BE2C (cell line): ENCODE measurements around the gene RELN.

Source experiments
- DNase-seq: peaks from one replicate; pipeline ENCODE4 v3.0.0-alpha.2; 2020
- H3K27me3 ChIP-seq: fragments of 250-450 bp; sonication (Bioruptor Pico); 2 replicates; pipeline ENCODE4 v1.5.1; 2020; ENCODE audit warnings: mild to moderate bottlenecking
- H3K36me3 ChIP-seq: fragments of 250-450 bp; sonication (Bioruptor Pico); 2 replicates; pipeline ENCODE4 v1.5.1; 2020; ENCODE audit warnings: mild to moderate bottlenecking
- H3K4me1 ChIP-seq: fragments of 250-450 bp; sonication (Bioruptor Pico); 2 replicates; pipeline ENCODE4 v1.5.1; 2020
- H3K4me3 ChIP-seq: 2 replicates; pipeline ENCODE4 v1.5.1; 2011; ENCODE audit warnings: low read depth, low read length
- H3K9me3 ChIP-seq: fragments of 250-450 bp; sonication (Bioruptor Pico); 2 replicates; pipeline ENCODE4 v1.5.1; 2020
- TF ChIP-seq, protein P1 (sequence below): IDR thresholded peaks from 2 replicates; pipeline ENCODE4 v1.5.1; 2012; ENCODE audit warnings: mild to moderate bottlenecking, low read depth, low read length

Gene RELN

DNA sequence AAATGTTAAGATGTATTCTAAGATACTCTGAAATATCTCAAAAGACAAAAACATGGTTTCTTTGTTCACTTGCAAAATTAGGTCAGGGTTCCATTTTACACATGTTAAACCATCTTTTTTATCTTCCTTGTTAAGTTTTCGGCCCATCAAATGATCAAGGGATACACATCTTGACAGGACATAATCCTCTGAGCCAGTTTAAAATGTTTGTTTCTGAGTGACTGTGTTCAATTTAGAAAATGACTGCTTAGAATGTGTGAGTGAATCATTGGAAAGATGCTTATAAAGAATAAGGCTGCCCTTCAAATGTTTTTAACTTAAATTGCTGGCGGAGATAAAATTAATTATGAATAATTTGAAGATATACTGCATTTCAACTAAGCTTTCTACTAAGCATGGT lies 447.5 kb downstream of the RELN start:
- H3K36me3 ChIP-seq, result peaks cover 69% of the 10 kb centered on the region
- no peak for DNase-seq
- no peaks in the 10 kb centered on the region for H3K27me3 ChIP-seq
- no peaks in the 10 kb centered on the region for H3K9me3 ChIP-seq
- no peaks in the 10 kb centered on the region for H3K4me1 ChIP-seq
- no peak overlapping the region for H3K4me3 ChIP-seq
- TF ChIP-seq, protein P1, sequence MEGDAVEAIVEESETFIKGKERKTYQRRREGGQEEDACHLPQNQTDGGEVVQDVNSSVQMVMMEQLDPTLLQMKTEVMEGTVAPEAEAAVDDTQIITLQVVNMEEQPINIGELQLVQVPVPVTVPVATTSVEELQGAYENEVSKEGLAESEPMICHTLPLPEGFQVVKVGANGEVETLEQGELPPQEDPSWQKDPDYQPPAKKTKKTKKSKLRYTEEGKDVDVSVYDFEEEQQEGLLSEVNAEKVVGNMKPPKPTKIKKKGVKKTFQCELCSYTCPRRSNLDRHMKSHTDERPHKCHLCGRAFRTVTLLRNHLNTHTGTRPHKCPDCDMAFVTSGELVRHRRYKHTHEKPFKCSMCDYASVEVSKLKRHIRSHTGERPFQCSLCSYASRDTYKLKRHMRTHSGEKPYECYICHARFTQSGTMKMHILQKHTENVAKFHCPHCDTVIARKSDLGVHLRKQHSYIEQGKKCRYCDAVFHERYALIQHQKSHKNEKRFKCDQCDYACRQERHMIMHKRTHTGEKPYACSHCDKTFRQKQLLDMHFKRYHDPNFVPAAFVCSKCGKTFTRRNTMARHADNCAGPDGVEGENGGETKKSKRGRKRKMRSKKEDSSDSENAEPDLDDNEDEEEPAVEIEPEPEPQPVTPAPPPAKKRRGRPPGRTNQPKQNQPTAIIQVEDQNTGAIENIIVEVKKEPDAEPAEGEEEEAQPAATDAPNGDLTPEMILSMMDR, result no peak

GRCh38 chr7:103541026-103541425 lies 448.4 kb downstream of the RELN start:
- no peak for DNase-seq
- TF ChIP-seq, protein P1, result no peak
- Histone ChIP-seq H3K36me3 (peaks cover 60% of the 10 kb centered on the region), H3K4me1 (no peaks in the 10 kb centered on the region), H3K9me3 (no peaks in the 10 kb centered on the region), H3K4me3 (no peak overlapping the region), H3K27me3 (no peaks in the 10 kb centered on the region)

- no peak overlapping the region for H3K4me3 ChIP-seq
- H3K4me1 ChIP-seq, result no peaks in the 10 kb centered on the region
- H3K9me3 ChIP-seq, result no peaks in the 10 kb centered on the region
- H3K36me3 ChIP-seq, result peaks cover 59% of the 10 kb centered on the region
- H3K27me3 ChIP-seq, result no peaks in the 10 kb centered on the region
- TF ChIP-seq, protein P1, result no peak
- no peak for DNase-seq
These were observed 449.1 kb downstream of the RELN start for GRCh38 chr7:103540338-103540737.

- Histone ChIP-seq H3K36me3 (peaks cover 58% of the 10 kb centered on the region), H3K9me3 (no peaks in the 10 kb centered on the region), H3K4me3 (no peak overlapping the region), H3K4me1 (no peaks in the 10 kb centered on the region), H3K27me3 (no peaks in the 10 kb centered on the region)
- no peak for DNase-seq
- TF ChIP-seq, protein P1, result no peak
These were observed 449.6 kb downstream of the RELN start for GRCh38 chr7:103539875-103540274.

DNA sequence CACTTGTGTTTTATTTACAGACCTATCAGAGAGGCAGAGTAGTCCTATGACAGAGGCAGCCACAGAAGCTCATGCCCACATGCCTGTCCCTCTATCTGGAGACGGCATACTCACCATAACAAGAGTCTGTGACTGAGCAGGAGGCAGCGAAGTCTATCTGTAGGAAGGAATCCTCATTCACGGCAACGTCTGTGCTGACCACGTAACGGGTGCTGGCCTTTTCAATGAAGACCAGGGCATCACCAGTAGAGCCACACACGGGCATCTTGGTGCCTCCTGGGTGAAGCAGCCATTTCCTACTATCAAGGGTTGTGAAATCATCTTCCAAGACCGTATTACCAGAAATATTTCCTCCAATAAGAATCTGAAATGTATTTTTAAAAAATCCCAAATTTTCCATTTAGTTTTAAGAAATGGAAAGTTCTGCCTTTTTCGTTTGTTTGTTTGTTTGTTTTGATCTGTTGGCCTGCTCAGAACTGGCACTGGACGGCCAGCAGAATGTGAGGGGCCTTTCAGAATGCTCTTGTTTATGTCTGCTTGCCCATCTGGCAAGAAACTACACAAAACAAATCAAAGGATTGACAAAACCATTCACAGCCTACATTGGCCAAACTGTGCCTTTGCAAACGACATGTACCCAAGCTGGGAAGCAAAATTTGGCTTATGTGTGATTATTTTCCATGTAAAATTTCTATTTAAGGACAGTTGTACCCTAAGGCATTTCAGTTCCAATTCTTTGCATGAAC lies 450.3 kb downstream of the RELN start:
- DNase-seq, result no peak
- Histone ChIP-seq H3K4me3 (no peak overlapping the region), H3K4me1 (no peaks in the 10 kb centered on the region), H3K36me3 (peaks cover 52% of the 10 kb centered on the region), H3K9me3 (no peaks in the 10 kb centered on the region), H3K27me3 (no peaks in the 10 kb centered on the region)
- TF ChIP-seq, protein P1, result no peak

- H3K36me3 ChIP-seq, result peaks cover 33% of the 10 kb centered on the region
- TF ChIP-seq, protein P1, result no peak
- no peaks in the 10 kb centered on the region for H3K9me3 ChIP-seq
- H3K4me3 ChIP-seq, result no peak overlapping the region
- DNase-seq, result no peak
- H3K4me1 ChIP-seq, result no peaks in the 10 kb centered on the region
- no peaks in the 10 kb centered on the region for H3K27me3 ChIP-seq
These were observed 455.7 kb downstream of the RELN start for GRCh38 chr7:103533761-103534160.
